A549 (cell line): ENCODE results near the gene GPR173. TPM values are rescaled to one million over a fixed set of nuclear protein-coding genes. Genes with fewer than 3 reads are reported as not detected.

ENCODE experiments used
- ATAC-seq, 2 experiments: fragments of 200-7000 bp in 1 of 2; fragments of >200 bp in 1 of 2; cut with Nextera tagmentation in 1 of 2; cut with Tn5 transposase in 1 of 2; 3 replicates each; pipeline versions ENCODE4 v1.8.0 to v1.9.1; 2018 to 2020; ENCODE audit warnings: mild to moderate bottlenecking in 1 of 2, moderate library complexity in 1 of 2
- CTCF ChIA-PET: fragments of 300-600 bp; sonication (Branson Sonifier 250); formaldehyde crosslinking; extraction: SDS; loops from one replicate; lab custom pipeline; 2021; ENCODE audit warnings: antibody characterized with exemption, inconsistent platforms; lab: Yijun Ruan, JAX
- POLR2A ChIA-PET: fragments of 350-600 bp; formaldehyde crosslinking; extraction: SDS; loops from one replicate; lab custom pipeline; 2021; ENCODE audit warnings: antibody characterized with exemption, inconsistent platforms; lab: Yijun Ruan, JAX
- DNase-seq, 2 experiments: peaks; one replicate each; pipeline versions ENCODE4 v3.0.0 to v3.0.0-alpha.2; 2011 to 2016; ENCODE audit warnings: low read depth in 1 of 2, low spot score in 1 of 2
- FAIRE-seq: peaks from 2 replicates; lab custom pipeline; 2011; peaks lifted over from hg19 to GRCh38; lab: Jason Lieb, UNC
- H3K27ac ChIP-seq, 2 experiments: fragments of >200 bp; sonication (Bioruptor Twin); formaldehyde crosslinking; 3 replicates each; pipeline ENCODE4 v1.5.1; 2016 to 2017
- H3K4me1 ChIP-seq: fragments of >200 bp; sonication (Bioruptor Twin); formaldehyde crosslinking; 3 replicates; pipeline ENCODE4 v1.6.1; 2016
- H3K4me2 ChIP-seq: fragments of >200 bp; sonication (Bioruptor Twin); formaldehyde crosslinking; 3 replicates; pipeline ENCODE4 v1.6.1; 2016
- H3K4me3 ChIP-seq: fragments of >200 bp; sonication (Bioruptor Twin); formaldehyde crosslinking; 3 replicates; pipeline ENCODE4 v1.5.1; 2016
- H3K9me3 ChIP-seq: fragments of >200 bp; sonication (Bioruptor Twin); formaldehyde crosslinking; 3 replicates; pipeline ENCODE4 v1.6.1; 2016
- CHD4 ChIP-seq: fragments of 200-600 bp; sonication (generic); IDR thresholded peaks from 2 replicates; pipeline ENCODE4 v1.6.1; 2016; ENCODE audit warnings: antibody characterized with exemption, mild to moderate bottlenecking, borderline replicate concordance
- EP300 ChIP-seq, 2 experiments: fragments of >200 bp; sonication (Bioruptor Twin); formaldehyde crosslinking; IDR thresholded peaks; 2 replicates in 1 of 2; 3 replicates in 1 of 2; pipeline ENCODE4 v1.6.1; 2016 to 2017
- FOSB ChIP-seq: fragments of 250-450 bp; sonication (Bioruptor Pico); IDR thresholded peaks from 2 replicates; pipeline ENCODE4 v1.5.0; 2020; ENCODE audit warnings: mild to moderate bottlenecking, moderate library complexity
- FOSL2 ChIP-seq, 2 experiments: fragments of 450-650 bp in 1 of 2; fragments of >200 bp in 1 of 2; sonication (Bioruptor Twin) in 1 of 2; formaldehyde crosslinking; IDR thresholded peaks; 2 replicates each; pipeline versions ENCODE4 v1.5.0 to v1.6.1; 2016 to 2020; ENCODE audit warnings: mild to moderate bottlenecking in 1 of 2, moderate library complexity in 1 of 2
- HDAC2 ChIP-seq: fragments of 200-600 bp; sonication (generic); IDR thresholded peaks from 2 replicates; pipeline ENCODE4 v1.6.1; 2016
- HOXB13 ChIP-seq: fragments of 250-450 bp; sonication (Bioruptor Pico); IDR thresholded peaks from 2 replicates; pipeline ENCODE4 v1.5.0; 2020; ENCODE audit warnings: low read depth, mild to moderate bottlenecking, moderate library complexity
- HOXB5 ChIP-seq: fragments of 250-450 bp; sonication (Bioruptor Pico); IDR thresholded peaks from 2 replicates; pipeline ENCODE4 v1.5.0; 2020; ENCODE audit warnings: mild to moderate bottlenecking, moderate library complexity
- MAZ ChIP-seq: fragments of 150-350 bp; IDR thresholded peaks from 2 replicates; pipeline ENCODE4 v1.6.1; 2014; ENCODE audit warnings: antibody characterized with exemption, low read depth, low read length, borderline replicate concordance
- MYC ChIP-seq: IDR thresholded peaks from 2 replicates; pipeline ENCODE4 v1.6.1; 2012; ENCODE audit warnings: mild to moderate bottlenecking, inconsistent platforms, low read length, improper control_type of control experiment, borderline replicate concordance
- NFE2L2 ChIP-seq: fragments of 150-350 bp; conservative IDR thresholded peaks from 2 replicates; pipeline ENCODE4 v1.6.1; 2014; ENCODE audit warnings: low read length
- PHF8 ChIP-seq: fragments of 200-600 bp; sonication (generic); IDR thresholded peaks from 2 replicates; pipeline ENCODE4 v1.6.1; 2016; ENCODE audit warnings: low read depth, mild to moderate bottlenecking, antibody characterized with exemption, moderate library complexity, borderline replicate concordance
- POLR2A ChIP-seq: IDR thresholded peaks from 2 replicates; pipeline ENCODE4 v1.6.1; 2012; ENCODE audit warnings: mild to moderate bottlenecking, low read length
- RAD21 ChIP-seq, 2 experiments: fragments of >200 bp in 1 of 2; sonication (Bioruptor Twin) in 1 of 2; formaldehyde crosslinking in 1 of 2; IDR thresholded peaks in 1 of 2; conservative IDR thresholded peaks in 1 of 2; 2 replicates in 1 of 2; 3 replicates in 1 of 2; pipeline ENCODE4 v1.6.1; 2012 to 2018; ENCODE audit warnings: inconsistent platforms in 1 of 2
- RFX5 ChIP-seq: fragments of 450-650 bp; IDR thresholded peaks from 2 replicates; pipeline ENCODE4 v1.7.1; 2014; ENCODE audit warnings: antibody characterized with exemption, mild to moderate bottlenecking, moderate library complexity
- SREBF2 ChIP-seq: fragments of 450-650 bp; IDR thresholded peaks from 2 replicates; pipeline ENCODE4 v1.6.1; 2014; ENCODE audit warnings: mild to moderate bottlenecking, moderate library complexity
- ZSCAN20 ChIP-seq: fragments of 250-450 bp; sonication (Bioruptor Pico); IDR thresholded peaks from 2 replicates; pipeline ENCODE4 v1.8.0; 2022; ENCODE audit warnings: mild to moderate bottlenecking, moderate library complexity
- WGBS: methylation state at CpG from one replicate; pipeline ENCODE4 v1.1.6; 2017; ENCODE audit errors: missing lambda C conversion rate; 5-methylcytosine and 5-hydroxymethylcytosine counted together
- polyA plus RNA-seq, 4 experiments: library from polyadenylated mRNA; depleted of rRNA in 3 of 4; stranded (reverse); fragments of >200 nt; fragmentation: RNase III in 1 of 4; extraction: RNeasy Plus Mini Kit Qiagen cat#74134 plus additional on column Dnase treatment in 1 of 4; gene quantifications; 2 replicates in 3 of 4; 3 replicates in 1 of 4; pipeline ENCODE4 v1.2.3, GENCODE V29; 2011 to 2017
- TF ChIP-seq, protein P1 (sequence below): fragments of 200-600 bp; sonication (generic); IDR thresholded peaks from 2 replicates; pipeline ENCODE4 v1.6.1; 2016; ENCODE audit warnings: antibody characterized with exemption, mild to moderate bottlenecking, moderate library complexity
- TF ChIP-seq, protein P2 (sequence below): fragments of >200 bp; sonication (Bioruptor Twin); formaldehyde crosslinking; IDR thresholded peaks from 3 replicates; pipeline ENCODE4 v1.6.1; 2016
- TF ChIP-seq, protein P3 (sequence below): IDR thresholded peaks from 2 replicates; pipeline ENCODE4 v1.6.1; 2012
- TF ChIP-seq, protein P4 (sequence below): fragments of 250-450 bp; sonication (Bioruptor Pico); IDR thresholded peaks from 2 replicates; pipeline ENCODE4 v1.5.0; 2020; ENCODE audit warnings: low read depth, mild to moderate bottlenecking, moderate library complexity
- TF ChIP-seq, protein P5 (sequence below): fragments of 150-350 bp; IDR thresholded peaks from 2 replicates; pipeline ENCODE4 v1.6.1; 2014; ENCODE audit warnings: low read depth, mild to moderate bottlenecking, low read length

Gene GPR173
- polyA plus RNA-seq, 2 of the 4 experiments (the other 2 are of a cell fraction), result 0.03 TPM; not detected in 1

DNA sequence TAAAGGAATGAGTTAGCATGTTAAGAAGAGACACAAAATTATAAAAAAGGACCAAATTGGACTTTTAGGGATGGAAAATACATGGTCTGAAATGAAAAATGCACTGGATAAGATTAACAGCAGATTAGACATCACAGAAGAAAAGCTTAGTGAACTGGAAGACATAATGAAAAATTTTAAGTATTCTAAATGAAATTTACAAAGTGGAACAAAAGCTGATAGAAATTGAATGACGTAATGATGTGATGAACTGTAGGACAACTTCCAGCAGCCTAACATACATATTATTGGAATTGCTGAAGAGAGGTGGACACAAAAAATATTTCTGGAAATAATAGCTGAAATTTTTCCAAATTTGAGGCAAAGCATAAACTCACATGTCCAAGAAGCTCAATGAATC is 39.6 kb upstream of the GPR173 start:
- no peak for TF ChIP-seq FOSB (CRISPR knock-in tag)
- TF ChIP-seq, protein P1, sequence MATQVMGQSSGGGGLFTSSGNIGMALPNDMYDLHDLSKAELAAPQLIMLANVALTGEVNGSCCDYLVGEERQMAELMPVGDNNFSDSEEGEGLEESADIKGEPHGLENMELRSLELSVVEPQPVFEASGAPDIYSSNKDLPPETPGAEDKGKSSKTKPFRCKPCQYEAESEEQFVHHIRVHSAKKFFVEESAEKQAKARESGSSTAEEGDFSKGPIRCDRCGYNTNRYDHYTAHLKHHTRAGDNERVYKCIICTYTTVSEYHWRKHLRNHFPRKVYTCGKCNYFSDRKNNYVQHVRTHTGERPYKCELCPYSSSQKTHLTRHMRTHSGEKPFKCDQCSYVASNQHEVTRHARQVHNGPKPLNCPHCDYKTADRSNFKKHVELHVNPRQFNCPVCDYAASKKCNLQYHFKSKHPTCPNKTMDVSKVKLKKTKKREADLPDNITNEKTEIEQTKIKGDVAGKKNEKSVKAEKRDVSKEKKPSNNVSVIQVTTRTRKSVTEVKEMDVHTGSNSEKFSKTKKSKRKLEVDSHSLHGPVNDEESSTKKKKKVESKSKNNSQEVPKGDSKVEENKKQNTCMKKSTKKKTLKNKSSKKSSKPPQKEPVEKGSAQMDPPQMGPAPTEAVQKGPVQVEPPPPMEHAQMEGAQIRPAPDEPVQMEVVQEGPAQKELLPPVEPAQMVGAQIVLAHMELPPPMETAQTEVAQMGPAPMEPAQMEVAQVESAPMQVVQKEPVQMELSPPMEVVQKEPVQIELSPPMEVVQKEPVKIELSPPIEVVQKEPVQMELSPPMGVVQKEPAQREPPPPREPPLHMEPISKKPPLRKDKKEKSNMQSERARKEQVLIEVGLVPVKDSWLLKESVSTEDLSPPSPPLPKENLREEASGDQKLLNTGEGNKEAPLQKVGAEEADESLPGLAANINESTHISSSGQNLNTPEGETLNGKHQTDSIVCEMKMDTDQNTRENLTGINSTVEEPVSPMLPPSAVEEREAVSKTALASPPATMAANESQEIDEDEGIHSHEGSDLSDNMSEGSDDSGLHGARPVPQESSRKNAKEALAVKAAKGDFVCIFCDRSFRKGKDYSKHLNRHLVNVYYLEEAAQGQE, result no peak
- TF ChIP-seq FOSL2 (IDR thresholded peaks at IDR 0.05), result no peak
- no peak for TF ChIP-seq FOSL2 (CRISPR knock-in tag; IDR thresholded peaks at IDR 0.05)
- no peak for TF ChIP-seq MYC
- TF ChIP-seq MAZ, result no peak
- TF ChIP-seq, protein P2, sequence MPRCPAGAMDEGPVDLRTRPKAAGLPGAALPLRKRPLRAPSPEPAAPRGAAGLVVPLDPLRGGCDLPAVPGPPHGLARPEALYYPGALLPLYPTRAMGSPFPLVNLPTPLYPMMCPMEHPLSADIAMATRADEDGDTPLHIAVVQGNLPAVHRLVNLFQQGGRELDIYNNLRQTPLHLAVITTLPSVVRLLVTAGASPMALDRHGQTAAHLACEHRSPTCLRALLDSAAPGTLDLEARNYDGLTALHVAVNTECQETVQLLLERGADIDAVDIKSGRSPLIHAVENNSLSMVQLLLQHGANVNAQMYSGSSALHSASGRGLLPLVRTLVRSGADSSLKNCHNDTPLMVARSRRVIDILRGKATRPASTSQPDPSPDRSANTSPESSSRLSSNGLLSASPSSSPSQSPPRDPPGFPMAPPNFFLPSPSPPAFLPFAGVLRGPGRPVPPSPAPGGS, result no peak
- TF ChIP-seq RAD21 (conservative IDR thresholded peaks at IDR 0.05 in 1 of 2, IDR thresholded peaks at IDR 0.05 in 1 of 2), result no peak
- no peak for TF ChIP-seq HOXB13 (CRISPR knock-in tag)
- no peak for TF ChIP-seq HDAC2
- TF ChIP-seq NFE2L2, result no peak
- TF ChIP-seq, protein P3, sequence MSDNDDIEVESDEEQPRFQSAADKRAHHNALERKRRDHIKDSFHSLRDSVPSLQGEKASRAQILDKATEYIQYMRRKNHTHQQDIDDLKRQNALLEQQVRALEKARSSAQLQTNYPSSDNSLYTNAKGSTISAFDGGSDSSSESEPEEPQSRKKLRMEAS, result no peak
- TF ChIP-seq POLR2A, result no peak
- no peak for TF ChIP-seq SREBF2
- TF ChIP-seq, protein P4, sequence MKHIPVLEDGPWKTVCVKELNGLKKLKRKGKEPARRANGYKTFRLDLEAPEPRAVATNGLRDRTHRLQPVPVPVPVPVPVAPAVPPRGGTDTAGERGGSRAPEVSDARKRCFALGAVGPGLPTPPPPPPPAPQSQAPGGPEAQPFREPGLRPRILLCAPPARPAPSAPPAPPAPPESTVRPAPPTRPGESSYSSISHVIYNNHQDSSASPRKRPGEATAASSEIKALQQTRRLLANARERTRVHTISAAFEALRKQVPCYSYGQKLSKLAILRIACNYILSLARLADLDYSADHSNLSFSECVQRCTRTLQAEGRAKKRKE (CRISPR knock-in tag), result no peak
- Histone ChIP-seq H3K9me3 (no peaks in the 10 kb centered on the region; the same call in 2 of the 3 replicates), H3K4me1 (no peaks in the 10 kb centered on the region), H3K4me3 (no peak overlapping the region), H3K27ac (no peak overlapping the region), H3K4me2 (no peak overlapping the region)
- CTCF ChIA-PET, result interaction anchor here (1.5 kb wide), 1 partner anchor 12 kb away, joined by 8 read pairs; no protein-coding TSS in a partner anchor
- WGBS, result 3% methylated on average over 1 of the region's 1 CpG
- no peak for DNase-seq
- FAIRE-seq, result no peak
- ATAC-seq, result no peak
- POLR2A ChIA-PET, result no interaction called here

DNA sequence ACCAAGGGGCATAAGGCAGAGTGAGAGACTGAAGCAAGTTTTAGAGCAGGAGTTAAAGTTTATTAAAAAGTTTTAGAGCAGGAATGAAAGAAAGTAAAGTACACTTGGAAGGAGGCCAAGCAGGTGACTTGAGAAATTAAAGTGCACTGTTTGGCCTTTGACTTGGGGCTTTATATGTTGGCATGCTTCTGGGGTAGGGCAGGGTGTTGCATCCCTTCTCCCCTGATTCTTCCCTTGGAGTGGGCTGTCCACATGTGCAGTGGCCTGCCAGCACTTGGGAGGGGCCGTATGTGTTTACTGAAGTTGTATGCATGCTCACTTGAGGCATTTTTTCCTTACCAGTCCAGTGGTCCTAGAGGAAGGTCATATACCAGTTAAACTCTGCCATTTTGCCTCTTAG is 35.3 kb upstream of the GPR173 start:
- WGBS, result 17% methylated on average over 1 of the region's 1 CpG
- no peak for ATAC-seq
- ChIA-PET POLR2A (no interaction called here), CTCF (no interaction called here)
- no peak for FAIRE-seq
- Histone ChIP-seq H3K4me2 (no peak overlapping the region), H3K4me1 (no peaks in the 10 kb centered on the region), H3K4me3 (no peak overlapping the region), H3K9me3 (no peaks in the 10 kb centered on the region; the same call in 2 of the 3 replicates), H3K27ac (no peak overlapping the region)
- DNase-seq, result no peak
- no peak for TF ChIP-seq NFE2L2
- no peak for TF ChIP-seq SREBF2
- TF ChIP-seq EP300 (IDR thresholded peaks at IDR 0.05), result no peak
- TF ChIP-seq, protein P1, result no peak
- no peak for TF ChIP-seq FOSL2 (IDR thresholded peaks at IDR 0.05)
- no peak for TF ChIP-seq FOSL2 (CRISPR knock-in tag; IDR thresholded peaks at IDR 0.05)
- TF ChIP-seq, protein P5, sequence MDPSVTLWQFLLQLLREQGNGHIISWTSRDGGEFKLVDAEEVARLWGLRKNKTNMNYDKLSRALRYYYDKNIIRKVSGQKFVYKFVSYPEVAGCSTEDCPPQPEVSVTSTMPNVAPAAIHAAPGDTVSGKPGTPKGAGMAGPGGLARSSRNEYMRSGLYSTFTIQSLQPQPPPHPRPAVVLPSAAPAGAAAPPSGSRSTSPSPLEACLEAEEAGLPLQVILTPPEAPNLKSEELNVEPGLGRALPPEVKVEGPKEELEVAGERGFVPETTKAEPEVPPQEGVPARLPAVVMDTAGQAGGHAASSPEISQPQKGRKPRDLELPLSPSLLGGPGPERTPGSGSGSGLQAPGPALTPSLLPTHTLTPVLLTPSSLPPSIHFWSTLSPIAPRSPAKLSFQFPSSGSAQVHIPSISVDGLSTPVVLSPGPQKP, result no peak
- TF ChIP-seq HOXB5 (CRISPR knock-in tag), result no peak
- no peak for TF ChIP-seq RFX5
- no peak for TF ChIP-seq CHD4
- TF ChIP-seq ZSCAN20 (CRISPR knock-in tag), result no peak
- no peak for TF ChIP-seq HDAC2
- no peak for TF ChIP-seq PHF8
